Measurements from ENCODE around the gene C18orf63.

The C18orf63 gene

DNA sequence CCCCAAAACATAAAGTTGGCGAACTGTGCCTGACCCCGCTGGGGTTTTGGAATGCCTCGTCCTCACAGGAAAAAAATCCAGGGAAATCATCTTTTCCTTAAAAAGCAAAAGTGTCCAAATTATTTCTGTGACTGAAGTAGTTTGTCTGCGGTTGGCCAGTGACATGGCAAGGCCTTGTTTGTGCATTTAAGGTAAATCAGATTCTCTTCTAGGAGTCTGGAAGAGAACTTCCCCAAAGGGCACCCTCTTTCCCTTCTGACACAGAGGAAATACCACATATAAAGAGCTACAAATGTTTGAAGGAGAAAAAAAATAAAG is 23.1 kb upstream of the C18orf63 start:
- TF ChIP-seq, protein P1, sequence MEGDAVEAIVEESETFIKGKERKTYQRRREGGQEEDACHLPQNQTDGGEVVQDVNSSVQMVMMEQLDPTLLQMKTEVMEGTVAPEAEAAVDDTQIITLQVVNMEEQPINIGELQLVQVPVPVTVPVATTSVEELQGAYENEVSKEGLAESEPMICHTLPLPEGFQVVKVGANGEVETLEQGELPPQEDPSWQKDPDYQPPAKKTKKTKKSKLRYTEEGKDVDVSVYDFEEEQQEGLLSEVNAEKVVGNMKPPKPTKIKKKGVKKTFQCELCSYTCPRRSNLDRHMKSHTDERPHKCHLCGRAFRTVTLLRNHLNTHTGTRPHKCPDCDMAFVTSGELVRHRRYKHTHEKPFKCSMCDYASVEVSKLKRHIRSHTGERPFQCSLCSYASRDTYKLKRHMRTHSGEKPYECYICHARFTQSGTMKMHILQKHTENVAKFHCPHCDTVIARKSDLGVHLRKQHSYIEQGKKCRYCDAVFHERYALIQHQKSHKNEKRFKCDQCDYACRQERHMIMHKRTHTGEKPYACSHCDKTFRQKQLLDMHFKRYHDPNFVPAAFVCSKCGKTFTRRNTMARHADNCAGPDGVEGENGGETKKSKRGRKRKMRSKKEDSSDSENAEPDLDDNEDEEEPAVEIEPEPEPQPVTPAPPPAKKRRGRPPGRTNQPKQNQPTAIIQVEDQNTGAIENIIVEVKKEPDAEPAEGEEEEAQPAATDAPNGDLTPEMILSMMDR (conservative IDR thresholded peaks at IDR 0.05), result no peak
- H3K27ac ChIP-seq, result peak overlapping the region; percentile 99

DNA sequence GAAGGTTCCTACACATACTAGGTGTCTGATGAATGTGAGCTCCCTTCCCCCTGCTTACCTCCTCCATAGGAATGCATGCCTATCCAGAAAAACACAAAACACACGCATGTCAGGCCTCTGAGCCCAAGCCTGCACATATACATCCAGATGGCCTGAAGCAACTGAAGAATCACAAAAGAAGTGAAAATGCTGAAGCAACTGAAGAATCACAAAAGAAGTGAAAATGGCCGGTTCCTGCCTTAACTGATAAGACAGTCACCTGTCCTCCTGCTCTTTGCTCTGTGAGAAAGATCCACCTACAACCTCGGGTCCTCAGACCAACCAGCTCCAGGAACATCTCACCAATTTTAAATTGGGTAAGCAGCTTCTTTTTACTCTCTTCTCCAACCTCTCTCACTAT is 22.7 kb upstream of the C18orf63 start:
- peak overlapping the region; percentile 99 for H3K27ac ChIP-seq

DNA sequence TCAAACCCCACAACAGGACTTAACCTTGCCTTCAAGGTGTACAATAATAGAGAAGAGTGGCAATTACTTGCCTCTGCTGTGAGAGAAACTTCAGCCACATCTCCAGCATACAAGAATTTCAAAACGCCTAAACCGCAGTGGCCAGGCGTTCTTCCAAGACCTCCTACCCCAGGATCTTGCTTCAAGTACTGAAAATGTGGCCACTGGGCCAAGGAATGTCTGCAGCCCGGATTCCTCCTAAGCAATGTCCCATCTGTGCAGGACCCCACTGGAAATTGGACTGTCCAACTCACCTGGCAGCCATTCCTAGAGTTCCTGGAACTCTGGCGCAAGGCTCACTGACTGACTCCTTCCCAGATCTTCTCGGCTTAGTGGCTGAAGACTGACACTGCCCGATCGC is 21.1 kb upstream of the C18orf63 start:
- TF ChIP-seq, protein P1 (conservative IDR thresholded peaks at IDR 0.05), result no peak

DNA sequence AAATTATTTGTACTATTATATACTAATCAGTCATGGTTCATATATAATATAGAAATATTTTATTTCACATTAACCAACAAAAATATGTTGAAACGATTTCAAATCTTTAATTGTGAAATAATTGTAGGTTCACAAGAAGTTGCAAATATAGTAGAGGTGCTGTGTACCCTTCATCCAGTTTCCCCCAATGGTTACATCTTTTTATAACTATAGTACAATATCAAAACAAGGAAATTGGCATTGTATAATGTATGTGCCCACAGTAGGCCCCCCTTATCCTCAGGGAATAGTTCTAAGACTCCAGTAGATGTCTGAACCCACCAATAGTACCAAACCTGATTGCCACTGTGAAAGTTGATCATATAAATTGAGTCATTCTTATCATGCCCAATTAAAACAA is 16.5 kb upstream of the C18orf63 start:
- no peak overlapping the region for H3K27ac ChIP-seq
- TF ChIP-seq, protein P1 (conservative IDR thresholded peaks at IDR 0.05), result no peak

More for the DNA sequence above, 21.1 kb upstream of the C18orf63 start:
- H3K27ac ChIP-seq, result no peak overlapping the region

DNA sequence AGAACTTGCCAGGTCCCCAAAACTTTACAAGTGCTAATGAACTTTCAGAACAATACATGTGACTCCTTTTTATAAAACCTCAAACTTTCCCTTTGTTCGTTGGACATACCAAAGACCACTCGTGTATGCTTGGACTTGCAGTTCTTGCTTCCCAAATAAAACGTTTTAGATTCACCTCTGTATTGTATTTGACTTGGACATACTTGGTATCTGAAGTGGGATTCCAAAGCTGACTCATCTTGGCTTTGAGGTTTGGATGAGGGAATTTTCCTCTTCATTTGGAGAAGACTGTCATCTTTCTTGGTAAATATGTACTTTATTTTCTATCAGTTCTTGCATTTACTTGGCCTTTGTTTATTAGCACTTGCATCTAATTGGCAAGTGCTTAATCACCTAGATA is 15.9 kb upstream of the C18orf63 start:
- no peak overlapping the region for H3K27ac ChIP-seq
- TF ChIP-seq, protein P1 (conservative IDR thresholded peaks at IDR 0.05), result no peak

DNA sequence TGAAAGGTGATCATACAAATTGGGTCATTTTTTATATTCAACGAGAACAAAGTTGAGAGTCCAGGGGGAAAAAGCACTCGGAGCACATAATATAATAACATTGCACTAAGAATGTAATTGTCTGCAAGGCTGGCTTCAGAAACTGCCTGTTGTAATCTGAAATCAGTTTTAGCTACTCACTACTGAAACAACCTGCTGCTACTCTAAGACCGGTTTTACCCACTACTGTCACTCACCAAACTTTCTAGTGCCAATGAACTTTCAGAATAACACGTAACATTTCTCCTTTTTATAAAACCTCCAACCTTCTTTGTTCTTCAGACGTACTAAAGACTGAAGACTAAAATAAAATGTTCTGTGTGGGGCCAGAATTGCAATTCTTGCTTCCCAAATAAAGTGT is 12.3 kb upstream of the C18orf63 start:
- H3K27ac ChIP-seq, result no peak overlapping the region
- TF ChIP-seq, protein P1 (conservative IDR thresholded peaks at IDR 0.05), result no peak

DNA sequence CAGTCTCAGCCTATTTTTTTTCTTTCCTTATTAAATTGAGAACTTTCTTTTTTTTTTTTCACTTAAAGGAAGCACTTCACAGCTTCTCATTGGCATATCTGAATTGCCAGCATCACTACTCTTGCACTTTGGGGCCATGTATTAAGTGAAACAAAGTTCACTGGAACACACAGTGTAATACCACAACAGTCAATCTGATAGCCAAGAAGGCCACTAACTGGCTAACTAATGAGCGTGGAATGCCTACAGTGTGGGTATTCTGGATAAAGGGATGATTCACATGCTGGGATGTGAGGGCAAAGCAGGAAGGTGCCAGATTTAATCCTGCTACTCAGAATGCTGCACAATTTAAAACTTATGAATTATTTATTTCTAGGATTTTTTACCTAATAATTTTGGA is 11.7 kb upstream of the C18orf63 start:
- H3K27ac ChIP-seq, result no peak overlapping the region
- TF ChIP-seq, protein P1 (conservative IDR thresholded peaks at IDR 0.05), result no peak

DNA sequence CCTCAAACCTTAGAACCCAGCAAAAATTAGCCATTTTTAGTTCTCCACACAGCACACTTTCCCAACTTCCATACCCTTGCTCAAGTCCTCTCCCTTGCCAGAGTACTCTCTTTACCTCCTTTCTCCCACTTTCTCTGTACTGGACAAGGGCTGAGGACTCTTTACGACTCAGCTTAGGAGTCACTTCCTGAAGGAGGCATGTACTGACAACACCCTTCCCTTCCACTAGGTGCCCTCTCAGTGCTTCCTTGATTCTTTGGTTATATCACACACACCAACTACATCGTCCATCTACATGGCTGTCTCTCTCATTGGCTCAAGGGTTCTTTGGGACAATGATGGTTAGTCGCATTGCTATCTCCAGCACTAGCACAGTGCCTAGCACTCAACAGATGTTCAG is 5.2 kb upstream of the C18orf63 start:
- H3K27ac ChIP-seq, result no peak overlapping the region
- TF ChIP-seq, protein P1 (conservative IDR thresholded peaks at IDR 0.05), result peak; percentile 39

Measured in VCaP (cell line).